ENCODE measurements around the gene TMEM19. TPM values are rescaled to one million over a fixed set of nuclear protein-coding genes. Genes with fewer than 3 reads are reported as not detected.

TMEM19 gene
- total and polyA plus RNA-seq, 9 donors, result 3.9 to 16.1 (median 11.2) TPM

DNA sequence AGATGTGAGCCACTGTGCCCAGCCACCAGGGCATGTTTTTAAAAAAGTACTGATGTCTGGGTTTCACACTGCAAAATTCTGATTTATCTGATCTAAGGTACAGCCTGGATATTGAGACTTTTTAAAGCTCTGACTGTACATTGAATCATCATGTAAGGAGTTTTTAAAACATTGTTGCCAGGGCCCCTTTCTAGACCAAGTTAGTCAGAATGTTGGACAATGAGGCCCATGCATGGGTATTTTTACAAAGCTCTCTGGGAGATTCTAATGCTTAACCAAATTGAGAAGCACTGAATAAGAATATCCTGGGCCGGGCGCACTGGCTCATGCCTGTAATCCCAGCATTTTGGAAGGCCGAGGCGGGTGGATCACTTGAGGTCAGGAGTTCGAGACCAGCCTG, 16.7 kb downstream of the TMEM19 start:
- no peak overlapping the region for H3K27ac ChIP-seq
- intact Hi-C loops (cut with DNase I), result no loop called here
- no peaks in the 10 kb centered on the region for H3K36me3 ChIP-seq
- no peaks in the 10 kb centered on the region for H3K9me3 ChIP-seq
- H3K4me3 ChIP-seq, result no peak overlapping the region
- TF ChIP-seq POLR2A (IDR thresholded peaks at IDR 0.05) (no peak), EP300 (IDR thresholded peaks at IDR 0.05) (no peak), CTCF (IDR thresholded peaks at IDR 0.05) (no peak)
- 95 to 99% (median 95%) methylated on average over 5 of the region's 5 CpGs for WGBS, 3 donors
- no peaks in the 10 kb centered on the region for H3K4me1 ChIP-seq (ENCODE audit: insufficient read depth)
- H3K27me3 ChIP-seq, result no peaks in the 10 kb centered on the region
- no peak for DNase-seq

- Histone ChIP-seq H3K36me3 (no peaks in the 10 kb centered on the region), H3K4me3 (no peak overlapping the region), H3K4me1 (ENCODE audit: insufficient read depth) (no peaks in the 10 kb centered on the region), H3K9me3 (no peaks in the 10 kb centered on the region), H3K27ac (no peak overlapping the region), H3K27me3 (no peaks in the 10 kb centered on the region)
- intact Hi-C loops (cut with DNase I), result no loop called here
- WGBS, 3 donors, result 45 to 74% (median 69%) methylated on average over 2 of the region's 2 CpGs
- TF ChIP-seq EP300 (IDR thresholded peaks at IDR 0.05) (no peak), CTCF (IDR thresholded peaks at IDR 0.05) (no peak), POLR2A (IDR thresholded peaks at IDR 0.05) (no peak)
- no peak for DNase-seq
Measured at GRCh38 chr12:71703206-71703605, 17.3 kb downstream of the TMEM19 start.

GRCh38 chr12:71704920-71705319, 19.0 kb downstream of the TMEM19 start:
- WGBS, 3 donors, result 81 to 92% (median 91%) methylated on average over 2 of the region's 2 CpGs
- Histone ChIP-seq H3K27me3 (no peaks in the 10 kb centered on the region), H3K27ac (no peak overlapping the region), H3K4me3 (no peak overlapping the region), H3K4me1 (ENCODE audit: insufficient read depth) (no peaks in the 10 kb centered on the region), H3K36me3 (no peaks in the 10 kb centered on the region), H3K9me3 (no peaks in the 10 kb centered on the region)
- TF ChIP-seq EP300 (IDR thresholded peaks at IDR 0.05), result no peak
- TF ChIP-seq CTCF (IDR thresholded peaks at IDR 0.05), result no peak
- TF ChIP-seq POLR2A (IDR thresholded peaks at IDR 0.05), result no peak
- intact Hi-C loops (cut with DNase I), result no loop called here
- DNase-seq, result no peak

- H3K36me3 ChIP-seq, result no peaks in the 10 kb centered on the region
- no peaks in the 10 kb centered on the region for H3K4me1 ChIP-seq (ENCODE audit: insufficient read depth)
- H3K4me3 ChIP-seq, result no peak overlapping the region
- no peaks in the 10 kb centered on the region for H3K27me3 ChIP-seq
- no peaks in the 10 kb centered on the region for H3K9me3 ChIP-seq
- no peak overlapping the region for H3K27ac ChIP-seq
- 96 to 100% (median 98%) methylated on average over 1 of the region's 1 CpG for WGBS, 3 donors
- intact Hi-C loops (cut with DNase I), result no loop called here
- TF ChIP-seq EP300 (IDR thresholded peaks at IDR 0.05), result no peak
- no peak for TF ChIP-seq POLR2A (IDR thresholded peaks at IDR 0.05)
- TF ChIP-seq CTCF (IDR thresholded peaks at IDR 0.05), result no peak
- DNase-seq, result no peak
Measured at GRCh38 chr12:71708658-71709057, 22.8 kb downstream of the TMEM19 start.
